NCI-H510A (cell line): ENCODE results near the gene FKBP1C.
"Not testable (repeated sequence)": the region's sequence is repeated elsewhere in the genome, so short reads cannot be mapped to it uniquely, and the experiment has no call there.

Experiments
- DNase-seq: peaks from one replicate; lab custom pipeline; 2025; lab: John Stamatoyannopoulos, UW

The FKBP1C gene

GRCh38 chr6:63211343-63211742, at the start of gene FKBP1C:
Gene FKBP1C, plus strand, starts transcription at chr6:63211469.
- DNase-seq: not testable (repeated sequence)

- DNase-seq: not testable (repeated sequence)
These were observed 47.0 kb upstream of the FKBP1C start for GRCh38 chr6:63164047-63164803.

GRCh38 chr6:63174173-63174572, 37.1 kb upstream of the FKBP1C start:
- no peak for DNase-seq

GRCh38 chr6:63176181-63176580, 35.1 kb upstream of the FKBP1C start:
- no peak for DNase-seq

GRCh38 chr6:63180367-63180766, 30.9 kb upstream of the FKBP1C start:
- DNase-seq: no peak

GRCh38 chr6:63186970-63187369, 24.3 kb upstream of the FKBP1C start:
- DNase-seq: no peak

- no peak for DNase-seq
These were observed 22.4 kb upstream of the FKBP1C start for GRCh38 chr6:63188828-63189227.

GRCh38 chr6:63193324-63193723, 17.9 kb upstream of the FKBP1C start:
- DNase-seq: no peak

- DNase-seq: no peak
These were observed 13.5 kb upstream of the FKBP1C start for GRCh38 chr6:63197741-63198140.

GRCh38 chr6:63213325-63213724, 2.1 kb downstream of the FKBP1C start:
- no peak for DNase-seq

- DNase-seq: no peak
These were observed 3.5 kb downstream of the FKBP1C start for GRCh38 chr6:63214816-63215215.

GRCh38 chr6:63224179-63224578, 12.9 kb downstream of the FKBP1C start:
- no peak for DNase-seq

GRCh38 chr6:63225987-63226386, 14.7 kb downstream of the FKBP1C start:
- not testable (repeated sequence) for DNase-seq

- DNase-seq: not testable (repeated sequence)
These were observed 16.9 kb downstream of the FKBP1C start for GRCh38 chr6:63227928-63228894.

GRCh38 chr6:63230027-63230426, 18.8 kb downstream of the FKBP1C start:
- DNase-seq: not testable (repeated sequence)

- not testable (repeated sequence) for DNase-seq
These were observed 19.2 kb downstream of the FKBP1C start for GRCh38 chr6:63230511-63230910.

- DNase-seq: no peak
These were observed 25.1 kb downstream of the FKBP1C start for GRCh38 chr6:63236398-63236817.

GRCh38 chr6:63245420-63245819, 34.2 kb downstream of the FKBP1C start:
- no peak for DNase-seq

GRCh38 chr6:63245909-63246308, 34.6 kb downstream of the FKBP1C start:
- no peak for DNase-seq

- no peak for DNase-seq
These were observed 35.3 kb downstream of the FKBP1C start for GRCh38 chr6:63246581-63246980.

GRCh38 chr6:63249875-63250482, 38.7 kb downstream of the FKBP1C start:
- no peak for DNase-seq

- no peak for DNase-seq
These were observed 47.9 kb downstream of the FKBP1C start for GRCh38 chr6:63259153-63259552.
